Fibroblast of mammary gland (primary cell): Measurements from ENCODE around the gene PAXIP1.

Experiments used
- DNase-seq: peaks from one replicate; pipeline ENCODE4 v3.0.0-alpha.2; 2010; ENCODE audit warnings: low read depth
- H3K4me3 ChIP-seq: 2 replicates; pipeline ENCODE4 v1.5.1; 2011; ENCODE audit warnings: low read depth, mild to moderate bottlenecking, low read length, moderate library complexity; ENCODE audit not compliant: control insufficient read depth
- TF ChIP-seq, protein P1 (sequence below): conservative IDR thresholded peaks from 2 replicates; pipeline ENCODE4 v1.5.1; 2011; ENCODE audit warnings: low read depth, low read length, inconsistent platforms; ENCODE audit not compliant: control insufficient read depth, insufficient read depth

PAXIP1 gene

DNA sequence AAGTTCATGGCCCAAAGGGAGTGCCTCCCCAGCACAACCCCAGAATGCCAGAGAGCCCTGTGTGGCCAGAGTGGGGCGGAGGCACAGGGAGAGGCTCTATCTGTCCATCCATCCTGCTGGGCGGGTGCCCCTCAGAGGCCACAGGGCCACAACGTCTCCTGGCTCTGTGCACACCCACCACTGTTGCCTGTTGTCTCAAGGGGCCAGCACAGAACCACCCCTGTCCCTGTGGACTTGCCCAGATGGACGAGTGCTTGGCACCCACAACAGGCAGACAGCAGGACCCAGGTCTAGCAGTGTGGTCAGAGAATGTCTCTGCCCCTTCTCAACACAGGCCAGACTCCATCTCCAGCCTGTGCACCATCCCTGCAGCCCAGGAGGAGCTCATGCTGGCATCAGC lies 92.8 kb downstream of the PAXIP1 start:
- no peak for DNase-seq
- H3K4me3 ChIP-seq, result no peak overlapping the region
- TF ChIP-seq, protein P1, sequence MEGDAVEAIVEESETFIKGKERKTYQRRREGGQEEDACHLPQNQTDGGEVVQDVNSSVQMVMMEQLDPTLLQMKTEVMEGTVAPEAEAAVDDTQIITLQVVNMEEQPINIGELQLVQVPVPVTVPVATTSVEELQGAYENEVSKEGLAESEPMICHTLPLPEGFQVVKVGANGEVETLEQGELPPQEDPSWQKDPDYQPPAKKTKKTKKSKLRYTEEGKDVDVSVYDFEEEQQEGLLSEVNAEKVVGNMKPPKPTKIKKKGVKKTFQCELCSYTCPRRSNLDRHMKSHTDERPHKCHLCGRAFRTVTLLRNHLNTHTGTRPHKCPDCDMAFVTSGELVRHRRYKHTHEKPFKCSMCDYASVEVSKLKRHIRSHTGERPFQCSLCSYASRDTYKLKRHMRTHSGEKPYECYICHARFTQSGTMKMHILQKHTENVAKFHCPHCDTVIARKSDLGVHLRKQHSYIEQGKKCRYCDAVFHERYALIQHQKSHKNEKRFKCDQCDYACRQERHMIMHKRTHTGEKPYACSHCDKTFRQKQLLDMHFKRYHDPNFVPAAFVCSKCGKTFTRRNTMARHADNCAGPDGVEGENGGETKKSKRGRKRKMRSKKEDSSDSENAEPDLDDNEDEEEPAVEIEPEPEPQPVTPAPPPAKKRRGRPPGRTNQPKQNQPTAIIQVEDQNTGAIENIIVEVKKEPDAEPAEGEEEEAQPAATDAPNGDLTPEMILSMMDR, result no peak

DNA sequence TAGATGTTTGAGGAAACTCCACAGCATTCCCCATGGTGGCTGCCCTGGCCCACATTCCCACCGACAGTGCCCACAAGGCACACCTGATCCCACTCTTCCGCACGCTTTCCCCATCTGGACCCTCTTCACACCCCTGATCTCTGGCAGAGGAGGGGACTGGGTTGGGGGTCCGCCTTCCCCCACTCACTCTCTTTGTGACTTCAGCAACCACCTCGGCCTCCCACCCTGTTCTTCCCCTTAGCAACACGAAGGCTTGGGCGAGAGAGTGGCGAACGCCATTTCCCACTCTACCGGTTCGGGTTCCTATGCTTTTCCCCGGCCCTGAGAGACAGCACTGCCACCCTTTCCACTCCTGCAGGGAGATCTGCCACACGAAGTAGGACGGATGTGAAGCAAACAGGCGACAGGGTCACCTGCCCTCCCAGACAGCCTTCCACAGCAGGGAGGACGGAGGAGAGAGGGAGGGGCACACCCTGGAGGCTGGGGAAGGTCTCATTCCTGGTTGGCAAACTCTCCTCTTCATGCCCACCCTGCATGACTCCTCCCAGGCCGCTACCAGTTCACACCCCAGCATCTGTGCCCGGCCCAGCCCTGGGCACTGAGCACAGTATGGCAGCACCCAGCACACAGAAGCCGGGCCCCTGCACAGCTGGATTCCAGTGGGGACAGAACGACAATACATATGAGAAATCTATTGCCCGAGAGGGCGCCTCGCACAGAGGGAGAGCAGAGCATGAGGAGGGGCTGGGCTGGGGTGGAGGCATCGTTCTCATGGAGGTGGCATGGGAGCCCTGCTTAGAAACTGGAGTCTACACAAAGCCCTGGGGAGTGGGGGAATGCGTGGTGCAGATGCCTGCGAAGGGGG lies 93.5 kb downstream of the PAXIP1 start:
- H3K4me3 ChIP-seq, result no peak overlapping the region
- TF ChIP-seq, protein P1, result no peak
- no peak for DNase-seq

DNA sequence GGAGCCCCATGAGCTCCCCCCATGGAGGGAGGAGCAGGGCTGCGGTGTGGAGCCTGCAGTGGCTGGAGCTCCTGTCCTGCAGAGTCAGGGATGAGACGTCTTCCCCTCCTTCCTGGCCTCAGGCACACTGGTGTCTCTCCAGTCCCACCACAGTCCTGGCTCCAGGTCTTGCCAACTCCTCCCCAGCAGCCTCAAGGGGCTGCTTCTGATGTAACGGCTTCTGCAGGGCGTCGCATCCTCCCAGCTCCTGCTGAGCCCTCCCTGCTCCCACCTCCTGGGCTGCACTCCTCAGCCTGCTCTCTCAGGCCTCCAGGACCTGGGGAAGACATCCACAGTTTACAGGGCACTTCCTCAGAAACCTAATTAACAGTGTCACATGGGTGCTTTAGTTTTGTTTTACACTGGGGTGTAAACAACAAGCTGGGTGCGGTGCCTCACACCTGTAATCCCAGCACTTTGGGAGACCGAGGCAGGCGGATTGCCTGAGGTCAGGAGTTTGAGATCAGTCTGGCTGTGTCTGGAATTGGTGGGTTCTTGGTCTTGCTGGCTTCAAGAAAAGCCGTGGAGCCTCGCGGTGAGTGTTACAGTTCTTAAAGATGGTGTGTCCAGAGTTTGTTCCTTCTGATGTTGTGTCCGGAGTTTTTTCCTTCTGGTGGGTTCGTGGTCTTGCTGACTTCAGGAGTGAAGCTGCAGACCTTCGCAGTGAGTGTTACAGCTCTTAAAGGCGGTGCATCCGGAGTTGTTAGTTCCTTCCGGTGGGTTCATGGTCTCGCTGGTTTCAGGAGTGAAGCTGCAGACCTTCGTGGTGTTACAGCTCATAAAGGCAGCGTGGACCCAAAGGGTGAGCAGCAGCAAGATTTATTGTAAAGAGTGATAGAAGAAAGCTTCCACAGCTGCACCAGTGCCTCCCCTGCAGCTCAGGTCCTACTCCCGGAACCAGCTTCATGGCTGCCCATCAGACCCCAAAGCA lies 95.0 kb downstream of the PAXIP1 start:
- TF ChIP-seq, protein P1, result no peak
- no peak overlapping the region for H3K4me3 ChIP-seq
- no peak for DNase-seq

DNA sequence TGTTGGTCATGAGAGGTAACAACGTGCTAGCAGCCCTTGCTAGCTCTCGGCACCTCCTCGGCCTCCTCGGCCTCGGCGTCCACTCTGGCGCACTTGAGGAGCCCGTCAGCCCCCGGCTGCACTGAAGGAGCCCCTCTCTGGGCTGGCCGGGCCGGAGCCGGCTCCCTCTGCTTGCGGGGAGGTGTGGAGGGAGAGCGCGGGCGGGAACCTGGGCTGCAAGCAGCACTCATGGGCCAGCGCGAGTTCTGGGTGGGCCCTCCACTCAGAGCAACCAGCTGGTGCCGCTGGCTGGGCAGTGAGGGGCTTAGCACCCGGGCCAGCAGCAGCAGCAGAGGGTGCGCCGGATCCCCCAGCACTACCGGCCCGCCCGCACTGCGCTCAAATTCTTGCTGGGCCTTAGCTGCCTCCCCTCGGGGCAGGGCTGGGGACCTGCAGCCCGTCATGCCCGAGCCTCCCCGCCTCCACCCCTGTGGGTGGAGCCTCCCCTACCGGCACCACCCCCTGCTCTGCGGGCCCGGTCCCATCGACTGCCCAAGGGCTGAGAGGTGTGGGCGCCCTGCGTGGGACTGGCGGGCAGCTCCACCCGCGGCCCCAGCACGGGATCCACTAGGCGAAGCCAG lies 96.1 kb downstream of the PAXIP1 start:
- no peak for DNase-seq
- H3K4me3 ChIP-seq, result no peak overlapping the region
- TF ChIP-seq, protein P1, result no peak

DNA sequence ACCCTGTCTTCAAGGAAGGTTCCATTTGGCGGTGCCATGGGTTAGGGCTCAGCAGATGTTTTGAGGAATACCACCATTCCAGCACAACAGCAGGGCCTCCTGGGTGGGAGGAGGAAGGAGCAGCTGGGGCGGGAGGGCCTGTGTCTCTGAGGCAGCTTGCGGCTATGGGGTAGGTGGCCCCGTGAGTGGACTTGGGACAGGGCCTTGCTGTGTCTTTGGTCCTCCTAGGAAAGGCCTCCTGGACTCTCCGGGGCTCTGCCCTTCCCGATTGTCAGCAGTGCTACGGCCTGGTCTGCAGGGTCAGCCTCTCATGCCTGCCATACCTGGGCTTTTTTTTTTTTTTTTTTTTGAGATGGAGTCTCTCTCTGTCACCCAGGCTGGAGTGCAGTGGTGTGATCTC lies 96.7 kb downstream of the PAXIP1 start:
- DNase-seq, result no peak
- TF ChIP-seq, protein P1, result no peak
- H3K4me3 ChIP-seq, result no peak overlapping the region

DNA sequence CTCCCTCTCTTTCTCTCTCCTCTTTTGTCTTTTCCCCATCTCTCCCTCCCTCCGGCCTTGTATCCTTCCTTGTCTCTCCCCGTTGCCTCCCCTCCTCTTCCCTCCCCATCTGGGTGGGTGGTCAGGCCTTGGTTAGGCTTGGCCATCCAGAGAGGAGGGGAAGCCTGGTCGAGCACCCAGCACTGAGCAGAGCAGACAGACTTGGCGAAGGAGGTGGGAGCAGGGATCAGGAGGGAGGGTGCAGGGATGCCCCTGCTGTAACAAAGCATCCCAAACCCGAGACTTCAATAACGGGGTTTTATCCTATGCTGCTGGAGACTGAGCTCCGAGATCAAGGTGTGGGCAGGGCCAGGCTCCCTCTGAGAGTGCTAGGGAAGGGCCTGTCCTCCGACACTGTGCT lies 97.3 kb downstream of the PAXIP1 start:
- H3K4me3 ChIP-seq, result no peak overlapping the region
- no peak for DNase-seq
- TF ChIP-seq, protein P1, result no peak
